ENCODE results near the gene ATRNL1. TPM values are rescaled to one million over a fixed set of nuclear protein-coding genes. Genes with fewer than 3 reads are reported as not detected.

ATRNL1 gene
- total RNA-seq, 1 experiment from 2014 or later: not detected

DNA sequence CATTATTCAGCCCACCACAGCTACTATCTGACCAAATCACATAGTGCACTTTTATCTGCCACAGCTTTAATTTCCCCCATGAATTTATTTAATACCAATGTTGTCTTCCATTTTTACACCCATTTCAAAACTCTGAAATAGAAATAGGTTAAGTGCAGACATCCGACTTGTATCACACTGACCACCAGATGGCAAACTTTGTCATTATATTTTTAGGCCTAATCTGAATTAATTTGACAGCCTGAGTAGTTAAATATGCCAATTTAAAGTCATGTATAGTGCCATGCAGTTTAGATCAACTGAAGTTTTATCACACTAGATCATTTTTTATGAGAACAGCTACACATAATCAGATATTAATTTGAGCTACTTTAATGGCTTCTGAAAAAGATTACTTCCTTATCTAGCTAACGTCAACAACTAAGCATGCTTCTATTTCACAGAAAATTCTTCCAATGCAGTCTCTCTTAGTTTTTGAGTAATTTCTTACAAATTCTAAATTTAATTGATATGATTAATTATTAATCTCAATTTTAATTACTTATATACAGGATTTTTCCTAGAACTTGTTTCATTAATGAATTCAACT is 613.4 kb downstream of the ATRNL1 start:
- TF ChIP-seq, protein P1, sequence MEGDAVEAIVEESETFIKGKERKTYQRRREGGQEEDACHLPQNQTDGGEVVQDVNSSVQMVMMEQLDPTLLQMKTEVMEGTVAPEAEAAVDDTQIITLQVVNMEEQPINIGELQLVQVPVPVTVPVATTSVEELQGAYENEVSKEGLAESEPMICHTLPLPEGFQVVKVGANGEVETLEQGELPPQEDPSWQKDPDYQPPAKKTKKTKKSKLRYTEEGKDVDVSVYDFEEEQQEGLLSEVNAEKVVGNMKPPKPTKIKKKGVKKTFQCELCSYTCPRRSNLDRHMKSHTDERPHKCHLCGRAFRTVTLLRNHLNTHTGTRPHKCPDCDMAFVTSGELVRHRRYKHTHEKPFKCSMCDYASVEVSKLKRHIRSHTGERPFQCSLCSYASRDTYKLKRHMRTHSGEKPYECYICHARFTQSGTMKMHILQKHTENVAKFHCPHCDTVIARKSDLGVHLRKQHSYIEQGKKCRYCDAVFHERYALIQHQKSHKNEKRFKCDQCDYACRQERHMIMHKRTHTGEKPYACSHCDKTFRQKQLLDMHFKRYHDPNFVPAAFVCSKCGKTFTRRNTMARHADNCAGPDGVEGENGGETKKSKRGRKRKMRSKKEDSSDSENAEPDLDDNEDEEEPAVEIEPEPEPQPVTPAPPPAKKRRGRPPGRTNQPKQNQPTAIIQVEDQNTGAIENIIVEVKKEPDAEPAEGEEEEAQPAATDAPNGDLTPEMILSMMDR (IDR thresholded peaks at IDR 0.05; ENCODE audit: insufficient read depth in 1 of 2, low read depth in 1 of 2, low read length in 1 of 2, severe bottlenecking in 1 of 2, unreplicated experiment in 1 of 2): peak; percentile 33 to 48
- Histone ChIP-seq H3K36me3 (ENCODE audit: control insufficient read depth, insufficient read depth, low read length) (no peaks in the 10 kb centered on the region), H3K4me3 (ENCODE audit: low read depth, low read length) (no peak overlapping the region), H3K9me3 (no peaks in the 10 kb centered on the region), H3K4me1 (no peaks in the 10 kb centered on the region), H3K27me3 (replicated peaks; ENCODE audit: control insufficient read depth, insufficient read depth, low read length) (no peaks in the 10 kb centered on the region)
- peaks cover 10% of the 10 kb centered on the region for H3K27me3 Mint-ChIP-seq (ENCODE audit: insufficient read depth, unreplicated experiment)
- H3K27ac Mint-ChIP-seq (ENCODE audit: unreplicated experiment): no peak overlapping the region
- ChIA-PET CTCF (interaction anchor here (1.2 kb wide), 1 partner anchor 582 kb away, joined by 6 read pairs; no protein-coding TSS in a partner anchor), POLR2A (no interaction called here)
- no peaks in the 10 kb centered on the region for H3K4me1 Mint-ChIP-seq (ENCODE audit: low read depth, unreplicated experiment)
- H3K4me3 Mint-ChIP-seq (ENCODE audit: unreplicated experiment): no peak overlapping the region
- no peaks in the 10 kb centered on the region for H3K9me3 Mint-ChIP-seq (ENCODE audit: unreplicated experiment)
- BruUV-seq (replicated peaks): no TSS peak
- peak in 1 of 2 experiments; percentile 13 for DNase-seq
- H3K36me3 Mint-ChIP-seq (ENCODE audit: insufficient read depth, unreplicated experiment): no peaks in the 10 kb centered on the region
- intact Hi-C loops (cut with micrococcal nuclease; ENCODE audit: unreplicated experiment): loop anchor here (1.0 kb wide), 2 partner anchors 582 to 680 kb away; no protein-coding TSS in a partner anchor

GRCh38 chr10:115710136-115710535 is 617.0 kb downstream of the ATRNL1 start:
- Mint-ChIP-seq H3K27me3 (ENCODE audit: insufficient read depth, unreplicated experiment) (peaks cover 7% of the 10 kb centered on the region), H3K27ac (ENCODE audit: unreplicated experiment) (no peak overlapping the region), H3K36me3 (ENCODE audit: insufficient read depth, unreplicated experiment) (no peaks in the 10 kb centered on the region), H3K4me1 (ENCODE audit: low read depth, unreplicated experiment) (no peaks in the 10 kb centered on the region), H3K9me3 (ENCODE audit: unreplicated experiment) (no peaks in the 10 kb centered on the region), H3K4me3 (ENCODE audit: unreplicated experiment) (no peak overlapping the region)
- H3K9me3 ChIP-seq: no peaks in the 10 kb centered on the region
- H3K36me3 ChIP-seq (ENCODE audit: control insufficient read depth, insufficient read depth, low read length): no peaks in the 10 kb centered on the region
- no peak overlapping the region for H3K4me3 ChIP-seq (ENCODE audit: low read depth, low read length)
- intact Hi-C loops (cut with micrococcal nuclease; ENCODE audit: unreplicated experiment): no loop called here
- ChIA-PET POLR2A (no interaction called here), CTCF (no interaction called here)
- no peaks in the 10 kb centered on the region for H3K27me3 ChIP-seq (replicated peaks; ENCODE audit: control insufficient read depth, insufficient read depth, low read length)
- no peak for DNase-seq
- H3K4me1 ChIP-seq: no peaks in the 10 kb centered on the region
- BruUV-seq (replicated peaks): no TSS peak
- TF ChIP-seq, protein P1 (IDR thresholded peaks at IDR 0.05; ENCODE audit: insufficient read depth in 1 of 2, low read depth in 1 of 2, low read length in 1 of 2, severe bottlenecking in 1 of 2, unreplicated experiment in 1 of 2): no peak

- BruUV-seq (replicated peaks): no TSS peak
- Mint-ChIP-seq H3K27me3 (ENCODE audit: insufficient read depth, unreplicated experiment) (peaks cover 7% of the 10 kb centered on the region), H3K4me1 (ENCODE audit: low read depth, unreplicated experiment) (no peaks in the 10 kb centered on the region), H3K4me3 (ENCODE audit: unreplicated experiment) (no peak overlapping the region), H3K27ac (ENCODE audit: unreplicated experiment) (no peak overlapping the region), H3K36me3 (ENCODE audit: insufficient read depth, unreplicated experiment) (no peaks in the 10 kb centered on the region), H3K9me3 (ENCODE audit: unreplicated experiment) (no peaks in the 10 kb centered on the region)
- TF ChIP-seq, protein P1 (IDR thresholded peaks at IDR 0.05; ENCODE audit: insufficient read depth in 1 of 2, low read depth in 1 of 2, low read length in 1 of 2, severe bottlenecking in 1 of 2, unreplicated experiment in 1 of 2): no peak
- Histone ChIP-seq H3K36me3 (ENCODE audit: control insufficient read depth, insufficient read depth, low read length) (no peaks in the 10 kb centered on the region), H3K27me3 (replicated peaks; ENCODE audit: control insufficient read depth, insufficient read depth, low read length) (no peaks in the 10 kb centered on the region), H3K9me3 (no peaks in the 10 kb centered on the region), H3K4me3 (ENCODE audit: low read depth, low read length) (no peak overlapping the region), H3K4me1 (no peaks in the 10 kb centered on the region)
- intact Hi-C loops (cut with micrococcal nuclease; ENCODE audit: unreplicated experiment): no loop called here
- POLR2A ChIA-PET: no interaction called here
- DNase-seq: no peak
- CTCF ChIA-PET: no interaction called here
These were observed 618.1 kb downstream of the ATRNL1 start for GRCh38 chr10:115711306-115711705.

Measured in Caco-2 (cell line).